ENCODE results near the gene CDC5L.

CDC5L gene

DNA sequence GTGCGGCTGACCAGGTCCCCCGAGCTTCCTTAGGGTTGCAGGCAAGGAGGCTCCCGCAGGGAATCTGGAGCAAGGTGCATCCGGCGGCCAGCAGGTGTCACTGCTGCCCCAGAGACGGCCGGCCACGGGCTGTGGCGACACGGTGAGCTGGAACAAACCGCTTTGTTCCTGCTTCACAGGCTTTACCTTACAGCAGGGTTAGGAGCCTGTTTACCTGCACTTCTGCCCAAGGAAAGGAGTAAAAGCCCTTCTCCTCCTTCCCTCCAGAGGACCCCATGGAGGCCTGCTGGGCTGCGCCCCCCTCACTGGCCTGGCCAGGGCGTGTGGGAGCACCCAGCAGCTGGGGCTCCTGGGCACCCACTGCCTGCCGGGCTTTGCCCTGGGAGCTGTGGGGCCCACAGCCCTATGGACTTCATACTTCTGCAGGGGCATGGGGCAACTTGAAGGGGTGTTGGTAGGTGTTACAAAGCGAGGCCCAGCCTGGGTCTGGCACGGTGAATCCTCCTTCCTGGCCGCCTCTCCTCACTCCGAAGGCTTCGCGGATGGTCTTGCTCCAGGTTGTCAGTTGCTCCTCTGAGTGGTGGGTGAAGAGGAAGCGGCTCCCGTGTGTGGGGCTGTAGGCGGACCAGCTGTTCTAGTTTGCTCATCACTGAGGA is 88.4 kb downstream of the CDC5L start:
- peak; percentile 83 for DNase-seq (ENCODE audit: low spot score)

- DNase-seq (ENCODE audit: low spot score) = no peak
Observed at GRCh38 chr6:44476849-44477248, 89.3 kb downstream of the CDC5L start.

- no peak for DNase-seq (ENCODE audit: low spot score)
Observed at GRCh38 chr6:44477293-44477894, 89.9 kb downstream of the CDC5L start.

- DNase-seq (ENCODE audit: low spot score) = no peak
Observed at GRCh38 chr6:44478158-44478557, 90.7 kb downstream of the CDC5L start.

GRCh38 chr6:44478591-44479254 is 91.2 kb downstream of the CDC5L start:
- DNase-seq (ENCODE audit: low spot score) = no peak

DNA sequence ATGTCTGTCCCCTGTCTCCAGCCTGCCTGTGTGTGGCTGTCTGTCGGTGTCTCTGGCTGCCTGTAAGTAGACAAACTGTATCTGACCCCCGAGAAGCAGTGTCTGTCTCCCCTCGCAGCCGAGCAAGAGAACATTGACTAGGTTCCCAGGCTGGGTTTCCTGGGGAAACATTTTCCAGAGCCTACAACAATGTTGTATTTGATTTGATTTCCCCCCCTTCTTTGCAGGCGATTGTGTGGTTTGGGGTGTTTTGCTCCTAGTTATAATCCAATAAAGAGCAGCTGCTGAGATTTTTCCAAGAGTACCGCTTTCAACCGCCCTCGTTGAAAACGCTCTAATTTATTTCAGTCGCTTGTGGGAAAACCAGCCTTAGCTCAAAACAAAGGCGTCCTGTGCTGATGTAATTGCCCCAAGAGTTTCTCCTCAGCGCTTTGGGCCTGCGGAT is 92.6 kb downstream of the CDC5L start:
- DNase-seq (ENCODE audit: low spot score) = no peak

- no peak for DNase-seq (ENCODE audit: low spot score)
Observed at GRCh38 chr6:44481056-44481455, 93.5 kb downstream of the CDC5L start.

DNA sequence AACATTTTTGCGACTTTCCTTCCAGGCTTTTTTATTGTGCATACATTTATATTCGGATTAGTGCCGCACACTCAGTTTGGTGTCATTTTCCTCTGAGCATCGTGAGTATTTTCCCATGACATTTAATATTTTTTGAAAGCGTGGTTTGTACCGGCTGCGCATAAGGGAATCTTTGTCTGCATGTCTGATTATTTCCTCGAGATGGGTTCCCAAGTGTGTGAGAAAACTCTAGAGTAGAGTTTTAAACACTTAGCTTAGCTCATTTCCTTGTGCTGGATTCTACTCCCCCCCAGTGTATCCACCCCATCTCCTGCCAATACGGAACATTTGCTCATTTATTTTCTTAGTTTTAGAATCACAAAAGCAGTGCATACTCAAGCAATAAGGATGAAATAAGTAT is 94.3 kb downstream of the CDC5L start:
- DNase-seq (ENCODE audit: low spot score) = no peak

GRCh38 chr6:44485601-44486401 is 98.3 kb downstream of the CDC5L start:
- no peak for DNase-seq (ENCODE audit: low spot score)

DNA sequence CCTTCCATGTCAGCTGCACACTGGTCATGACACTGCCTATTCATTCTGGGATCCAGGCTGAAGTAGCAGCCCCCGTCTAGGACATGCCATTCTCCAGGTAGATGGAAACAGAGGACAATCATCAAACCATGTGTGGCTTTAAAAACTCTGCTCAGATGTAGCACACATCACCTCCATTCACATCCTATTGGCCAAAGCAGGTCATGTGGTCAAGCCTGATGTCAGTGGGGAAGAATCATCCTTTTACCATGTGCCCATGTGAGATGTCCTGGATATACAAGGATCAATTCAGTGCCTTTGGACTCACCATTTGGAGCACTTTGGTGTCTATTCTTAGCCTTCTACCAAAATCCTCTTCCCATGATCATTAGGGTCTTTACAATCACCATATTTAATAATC is 99.5 kb downstream of the CDC5L start:
- DNase-seq (ENCODE audit: low spot score) = no peak

DNA sequence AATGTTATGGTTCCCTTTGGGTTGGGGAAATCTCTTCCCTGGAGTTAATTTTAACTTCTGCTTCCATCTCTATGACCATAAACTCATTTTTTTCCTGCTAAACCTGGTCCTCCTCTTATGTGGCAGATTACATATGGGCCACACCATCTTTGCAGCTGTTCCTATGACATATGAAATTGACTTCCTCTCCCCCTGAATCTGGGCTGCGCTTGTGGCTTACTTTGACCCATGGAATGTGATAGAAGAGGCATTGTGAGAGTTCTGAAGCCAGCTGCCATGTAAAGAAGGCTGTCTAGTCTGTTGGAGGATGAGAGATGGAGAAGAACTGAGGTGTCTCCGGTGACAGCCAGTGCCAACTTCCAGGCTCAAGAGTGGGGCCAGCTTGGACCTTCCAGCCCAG is 100.1 kb downstream of the CDC5L start:
- DNase-seq (ENCODE audit: low spot score) = no peak

DNA sequence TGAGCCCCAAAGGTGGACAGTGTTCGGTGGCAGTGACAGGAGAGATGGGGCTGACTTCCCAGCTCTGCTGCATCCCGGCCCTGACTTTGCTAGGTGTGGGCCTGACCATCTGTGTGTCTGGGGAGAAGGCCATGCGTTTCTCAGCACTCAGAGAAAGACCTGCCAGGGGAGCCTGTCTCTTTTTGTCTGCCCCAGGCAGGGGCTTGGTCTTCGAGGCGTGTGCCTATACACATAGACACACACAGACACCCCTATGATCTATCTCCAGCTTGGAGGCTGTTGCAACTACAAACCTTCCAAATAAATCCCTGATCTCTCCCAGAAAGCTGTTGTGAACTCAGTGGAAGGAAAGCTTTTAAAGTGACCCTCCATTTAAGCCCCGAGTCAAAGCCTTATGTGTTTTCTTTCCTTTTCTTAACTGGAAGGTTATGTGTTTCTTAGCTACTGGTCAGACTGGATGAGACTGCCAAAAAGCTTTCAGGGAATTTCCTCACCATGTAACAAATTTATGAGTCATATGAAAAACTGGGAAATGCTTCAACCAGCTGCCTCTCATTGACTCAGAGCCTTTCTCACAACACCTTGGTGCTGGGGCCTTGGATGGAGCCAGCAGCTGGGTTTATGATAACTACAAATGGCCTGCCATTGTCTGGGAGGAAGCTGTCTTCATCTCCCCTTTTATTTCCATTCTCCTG is 102.6 kb downstream of the CDC5L start:
- DNase-seq (ENCODE audit: low spot score) = no peak

DNA sequence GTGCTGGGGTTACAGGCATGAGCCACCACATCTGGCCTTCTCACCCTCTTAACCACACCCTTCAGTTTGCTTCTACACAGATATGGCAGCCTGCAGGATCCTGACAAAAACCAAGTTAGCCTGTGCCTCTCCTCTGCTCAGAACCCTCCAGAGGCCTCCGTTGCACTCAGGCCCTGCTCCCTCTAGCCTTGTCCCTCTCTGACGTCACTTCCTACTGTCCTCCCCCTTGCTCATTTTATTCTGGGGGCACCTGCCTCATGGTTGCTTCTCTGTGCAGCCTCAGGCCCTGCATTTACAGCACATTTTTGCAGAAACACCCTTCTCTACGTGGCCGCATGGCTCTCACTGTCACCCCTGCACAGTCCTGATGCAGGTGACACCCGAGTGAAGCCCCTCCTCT is 105.6 kb downstream of the CDC5L start:
- DNase-seq (ENCODE audit: low spot score) = no peak

DNA sequence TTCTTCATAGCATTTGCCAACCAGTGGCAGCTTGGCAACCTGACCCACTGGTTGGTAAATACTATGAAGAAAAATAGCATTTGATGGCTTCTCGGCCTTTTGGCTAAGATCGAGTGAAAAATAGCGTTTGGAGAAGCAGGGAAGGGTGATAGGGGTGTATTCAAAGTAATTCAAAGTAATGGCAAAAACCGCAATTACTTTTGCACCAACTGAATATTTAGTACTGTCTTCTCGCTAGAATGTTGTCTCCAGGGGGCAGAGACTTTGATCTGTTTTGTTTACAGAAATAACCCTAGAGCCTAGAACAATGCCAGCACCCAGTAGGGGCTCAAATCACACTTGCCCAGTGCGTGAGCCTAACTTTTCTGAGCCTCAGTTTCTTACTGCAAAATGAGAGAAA is 106.1 kb downstream of the CDC5L start:
- no peak for DNase-seq (ENCODE audit: low spot score)

DNA sequence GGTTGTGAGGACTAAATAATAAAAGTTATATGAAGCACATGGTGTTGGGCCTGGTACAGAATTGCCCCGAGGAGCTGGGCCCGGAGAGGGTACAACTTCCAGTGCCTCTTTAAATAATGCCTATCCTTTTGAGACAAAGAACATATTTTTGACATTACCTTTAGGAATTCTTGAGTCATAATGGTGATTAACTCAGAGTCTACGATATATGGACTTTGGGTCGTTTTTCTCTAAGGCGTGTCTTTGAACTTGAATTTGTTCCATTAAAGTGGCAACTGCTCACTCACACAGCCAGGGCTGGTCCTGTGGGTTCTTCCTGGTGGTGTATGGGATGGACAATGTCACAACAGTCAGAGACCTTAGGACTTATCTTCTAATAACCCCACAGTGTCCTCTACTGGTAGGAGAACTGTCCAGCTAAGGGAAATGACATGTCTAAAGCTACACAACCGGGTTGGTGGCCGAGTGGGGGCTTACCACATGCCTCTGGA is 106.5 kb downstream of the CDC5L start:
- peak; percentile 46 for DNase-seq (ENCODE audit: low spot score)

- DNase-seq (ENCODE audit: low spot score) = no peak
Observed at GRCh38 chr6:44495036-44495901, 107.8 kb downstream of the CDC5L start.

GRCh38 chr6:44496665-44497369 is 109.3 kb downstream of the CDC5L start:
- DNase-seq (ENCODE audit: low spot score) = no peak

GRCh38 chr6:44497807-44498206 is 110.3 kb downstream of the CDC5L start:
- no peak for DNase-seq (ENCODE audit: low spot score)

GRCh38 chr6:44498436-44498835 is 110.9 kb downstream of the CDC5L start:
- no peak for DNase-seq (ENCODE audit: low spot score)

DNA sequence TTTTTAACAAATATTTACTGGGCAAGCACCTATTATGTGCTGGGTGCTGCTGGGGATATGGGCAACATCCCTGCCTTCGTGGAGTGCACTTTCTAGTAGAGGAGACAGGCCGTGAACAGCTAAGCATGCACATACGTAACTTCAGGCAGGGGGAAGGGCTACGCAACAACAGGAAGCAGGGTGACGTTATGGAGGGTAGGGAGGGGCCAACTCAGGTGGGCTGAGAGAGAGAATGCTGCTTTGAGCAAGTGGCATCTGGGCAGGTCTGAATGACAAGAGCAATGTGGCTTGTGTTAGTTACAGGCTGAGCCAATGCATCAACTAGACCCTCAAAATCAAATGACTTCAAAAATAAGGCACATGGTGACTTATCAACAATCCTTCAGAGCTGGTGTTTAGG is 112.1 kb downstream of the CDC5L start:
- DNase-seq (ENCODE audit: low spot score) = no peak

All from HuH-7 (cell line).